PC-3 (cell line): ENCODE measurements around the gene TBC1D5. TPM values are rescaled to one million over a fixed set of nuclear protein-coding genes. Genes with fewer than 3 reads are reported as not detected.

Experiments used
- ATAC-seq: fragments of 200-7000 bp; cut with Tn5 transposase; 2 replicates; pipeline ENCODE4 v1.9.1; 2020; ENCODE audit warnings: mild to moderate bottlenecking, moderate library complexity
- BruUV-seq: library from RNA; stranded (reverse); fragments of 400-500 nt; replicated peaks from 2 replicates; lab custom pipeline; 2021; lab: Mats Ljungman, UMichigan
- CTCF ChIA-PET: fragments of 300-600 bp; sonication (Branson Sonifier 250); formaldehyde crosslinking; loops from one replicate; lab custom pipeline; 2022; ENCODE audit warnings: antibody characterized with exemption; lab: Charles Lee
- POLR2A ChIA-PET: fragments of 300-600 bp; sonication (Branson Sonifier 250); formaldehyde crosslinking; loops from one replicate; lab custom pipeline; 2022; ENCODE audit warnings: antibody characterized with exemption; ENCODE audit not compliant: unreplicated experiment; lab: Charles Lee
- DNase-seq: peaks from one replicate; pipeline ENCODE4 v3.0.0-alpha.2; 2015
- H2AFZ ChIP-seq: fragments of 300-600 bp; sonication (generic); 2 replicates; pipeline ENCODE4 v1.6.0; 2016; ENCODE audit warnings: antibody characterized with exemption, low read length
- H3F3A ChIP-seq: fragments of 300-600 bp; sonication (generic); one replicate; pipeline ENCODE4 v1.6.0; 2017; ENCODE audit warnings: antibody characterized with exemption, low read length, control low read depth, mild to moderate bottlenecking; ENCODE audit not compliant: unreplicated experiment
- H3K27ac ChIP-seq: fragments of 300-600 bp; sonication (generic); 2 replicates; pipeline ENCODE4 v1.5.1; 2016; ENCODE audit warnings: mild to moderate bottlenecking, low read length
- H3K27me3 ChIP-seq: fragments of 300-600 bp; sonication (generic); 2 replicates; pipeline ENCODE4 v1.6.1; 2016; ENCODE audit warnings: low read length, mixed read lengths
- H3K36me3 ChIP-seq: fragments of 300-600 bp; sonication (generic); 2 replicates; pipeline ENCODE4 v1.6.1; 2016; ENCODE audit warnings: low read depth, mixed run types, low read length, mixed read lengths
- H3K4me1 ChIP-seq: fragments of 300-600 bp; sonication (generic); 2 replicates; pipeline ENCODE4 v1.5.1; 2016; ENCODE audit warnings: low read length; ENCODE audit not compliant: insufficient read depth
- H3K4me2 ChIP-seq: fragments of 300-600 bp; sonication (generic); 2 replicates; pipeline ENCODE4 v1.6.0; 2016; ENCODE audit warnings: low read length
- H3K4me3 ChIP-seq: fragments of 300-600 bp; sonication (generic); 2 replicates; pipeline ENCODE4 v1.5.1; 2016; ENCODE audit warnings: mild to moderate bottlenecking, low read length, mixed read lengths
- H3K79me2 ChIP-seq: fragments of 300-600 bp; sonication (generic); 2 replicates; pipeline ENCODE4 v1.6.1; 2017; ENCODE audit warnings: low read length, mixed read lengths
- H3K9ac ChIP-seq: fragments of 300-600 bp; sonication (generic); 2 replicates; pipeline ENCODE4 v1.6.0; 2016; ENCODE audit warnings: mild to moderate bottlenecking, low read length
- H3K9me2 ChIP-seq: fragments of 300-600 bp; sonication (generic); replicated peaks from 2 replicates; pipeline ENCODE4 v1.6.1; 2016; ENCODE audit warnings: mixed run types, low read length, mixed read lengths
- H3K9me3 ChIP-seq: fragments of 300-600 bp; sonication (generic); 2 replicates; pipeline ENCODE4 v1.6.1; 2016; ENCODE audit warnings: low read length, mixed read lengths
- H4K20me1 ChIP-seq: fragments of 300-600 bp; sonication (generic); 2 replicates; pipeline ENCODE4 v1.6.1; 2016; ENCODE audit warnings: low read length, mixed read lengths
- EZH2 ChIP-seq: fragments of 300-600 bp; sonication (generic); IDR thresholded peaks from one replicate; pipeline ENCODE4 v1.6.1; 2017; ENCODE audit warnings: antibody characterized with exemption, mild to moderate bottlenecking, low read length; ENCODE audit not compliant: unreplicated experiment
- EZH2phosphoT487 ChIP-seq: fragments of 300-600 bp; sonication (generic); IDR thresholded peaks from 2 replicates; pipeline ENCODE4 v1.6.1; 2018; ENCODE audit warnings: mild to moderate bottlenecking, antibody characterized with exemption, low read length, borderline replicate concordance
- intact Hi-C: fragments of 100-400 bp; cut with micrococcal nuclease; formaldehyde crosslinking; loops from 2 replicates; pipeline ENCODE4 v1.9.0; 2023
- total RNA-seq: library from RNA; depleted of rRNA; stranded (reverse); fragments of >200 nt; gene quantifications from 2 replicates; pipeline ENCODE4 v1.2.3, GENCODE V29; 2014
- TF ChIP-seq, protein P1 (sequence below): fragments of 300-600 bp; sonication (generic); conservative IDR thresholded peaks from 2 replicates; pipeline ENCODE4 v1.5.1; 2017; ENCODE audit warnings: antibody characterized with exemption, low read depth, mild to moderate bottlenecking, low read length

The TBC1D5 gene
- total RNA-seq, 1 experiment from 2014 or later: 54.5 TPM

- Histone ChIP-seq H3K79me2 (peaks cover 17% of the 10 kb centered on the region; the same call in 1 of the 2 replicates), H4K20me1 (no peaks in the 10 kb centered on the region), H2AFZ (no peak overlapping the region), H3K4me3 (no peak overlapping the region), H3K36me3 (no peaks in the 10 kb centered on the region), H3K9me2 (no peaks in the 10 kb centered on the region), H3K4me1 (no peaks in the 10 kb centered on the region), H3K9me3 (no peaks in the 10 kb centered on the region), H3F3A (no peaks in the 10 kb centered on the region), H3K9ac (no peak overlapping the region), H3K27ac (no peak overlapping the region), H3K27me3 (no peaks in the 10 kb centered on the region), H3K4me2 (no peak overlapping the region)
- BruUV-seq: no TSS peak
- POLR2A ChIA-PET: no interaction called here
- TF ChIP-seq EZH2 (no peak), EZH2phosphoT487 (no peak)
- TF ChIP-seq, protein P1, sequence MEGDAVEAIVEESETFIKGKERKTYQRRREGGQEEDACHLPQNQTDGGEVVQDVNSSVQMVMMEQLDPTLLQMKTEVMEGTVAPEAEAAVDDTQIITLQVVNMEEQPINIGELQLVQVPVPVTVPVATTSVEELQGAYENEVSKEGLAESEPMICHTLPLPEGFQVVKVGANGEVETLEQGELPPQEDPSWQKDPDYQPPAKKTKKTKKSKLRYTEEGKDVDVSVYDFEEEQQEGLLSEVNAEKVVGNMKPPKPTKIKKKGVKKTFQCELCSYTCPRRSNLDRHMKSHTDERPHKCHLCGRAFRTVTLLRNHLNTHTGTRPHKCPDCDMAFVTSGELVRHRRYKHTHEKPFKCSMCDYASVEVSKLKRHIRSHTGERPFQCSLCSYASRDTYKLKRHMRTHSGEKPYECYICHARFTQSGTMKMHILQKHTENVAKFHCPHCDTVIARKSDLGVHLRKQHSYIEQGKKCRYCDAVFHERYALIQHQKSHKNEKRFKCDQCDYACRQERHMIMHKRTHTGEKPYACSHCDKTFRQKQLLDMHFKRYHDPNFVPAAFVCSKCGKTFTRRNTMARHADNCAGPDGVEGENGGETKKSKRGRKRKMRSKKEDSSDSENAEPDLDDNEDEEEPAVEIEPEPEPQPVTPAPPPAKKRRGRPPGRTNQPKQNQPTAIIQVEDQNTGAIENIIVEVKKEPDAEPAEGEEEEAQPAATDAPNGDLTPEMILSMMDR: no peak
- intact Hi-C loops: no loop called here
- ATAC-seq (no peak), DNase-seq (no peak)
- CTCF ChIA-PET: no interaction called here
Measured at GRCh38 chr3:17724122-17724521, 18.3 kb downstream of the TBC1D5 start.

GRCh38 chr3:17717411-17717810 is 25.0 kb downstream of the TBC1D5 start:
- Histone ChIP-seq H3K36me3 (peaks cover 26% of the 10 kb centered on the region), H3K9ac (no peak overlapping the region), H2AFZ (no peak overlapping the region), H3K9me2 (no peaks in the 10 kb centered on the region), H3K9me3 (peaks cover 16% of the 10 kb centered on the region), H3K4me3 (no peak overlapping the region), H3F3A (no peaks in the 10 kb centered on the region), H3K4me2 (no peak overlapping the region), H3K27ac (no peak overlapping the region), H3K4me1 (no peaks in the 10 kb centered on the region), H3K79me2 (0 out of 2 replicates have a peak, but pooled peaks cover 5% of the 10 kb centered on the region), H3K27me3 (no peaks in the 10 kb centered on the region), H4K20me1 (no peaks in the 10 kb centered on the region)
- no peak for ATAC-seq
- CTCF ChIA-PET: no interaction called here
- intact Hi-C loops: loop anchor here (5.0 kb wide), 1 partner anchor 40 kb away; no protein-coding TSS in a partner anchor
- TF ChIP-seq EZH2 (no peak), EZH2phosphoT487 (no peak)
- TF ChIP-seq, protein P1: no peak
- POLR2A ChIA-PET: no interaction called here
- BruUV-seq: no TSS peak
- DNase-seq: no peak

DNA sequence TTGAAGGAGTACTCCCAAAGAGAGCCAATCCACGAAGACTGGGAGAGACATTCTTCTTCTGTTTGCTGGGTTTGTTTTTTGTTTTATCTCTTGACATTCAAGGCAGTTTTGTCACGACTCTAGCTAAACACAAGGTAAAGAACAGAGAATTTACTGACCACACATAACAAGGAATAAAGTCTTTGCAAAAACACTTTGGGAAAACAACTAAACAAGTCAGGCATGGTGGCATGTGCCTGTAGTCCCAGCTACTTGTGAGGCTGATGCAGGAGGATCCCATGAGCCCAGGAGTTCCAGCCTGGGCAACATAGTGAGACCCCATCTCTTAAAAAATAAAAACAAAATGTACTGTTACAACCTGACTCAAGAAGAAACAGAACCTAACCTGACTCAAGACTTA is 28.0 kb downstream of the TBC1D5 start:
- H3K9me2 ChIP-seq: no peaks in the 10 kb centered on the region
- peaks cover 16% of the 10 kb centered on the region for H3K9me3 ChIP-seq
- ChIA-PET CTCF (no interaction called here), POLR2A (no interaction called here)
- H4K20me1 ChIP-seq: no peaks in the 10 kb centered on the region
- intact Hi-C loops: no loop called here
- ATAC-seq (no peak), DNase-seq (no peak)
- H3K4me3 ChIP-seq: no peak overlapping the region; the same call in 1 of the 2 replicates
- TF ChIP-seq EZH2phosphoT487 (no peak), EZH2 (no peak)
- TF ChIP-seq, protein P1: no peak
- H3F3A ChIP-seq: no peaks in the 10 kb centered on the region
- H2AFZ ChIP-seq: no peak overlapping the region
- no peaks in the 10 kb centered on the region for H3K27me3 ChIP-seq
- 0 out of 2 replicates have a peak, but pooled peaks cover 5% of the 10 kb centered on the region for H3K79me2 ChIP-seq
- no peaks in the 10 kb centered on the region for H3K4me1 ChIP-seq
- H3K27ac ChIP-seq: no peak overlapping the region
- peaks cover 26% of the 10 kb centered on the region for H3K36me3 ChIP-seq
- H3K4me2 ChIP-seq: no peak overlapping the region
- no peak overlapping the region for H3K9ac ChIP-seq
- no TSS peak for BruUV-seq
